HG03139 (cell line): ENCODE measurements around the gene RFXAP.

ENCODE experiments used
- ATAC-seq: cut with Tn5 transposase; IDR thresholded peaks from one replicate; pipeline ENCODE4 v1.9.1; 2021; ENCODE audit not compliant: unreplicated experiment

The RFXAP gene

GRCh38 chr13:36865265-36865664 is 46.2 kb downstream of the RFXAP start:
- no peak for ATAC-seq

- no peak for ATAC-seq
These were observed 47.2 kb downstream of the RFXAP start for GRCh38 chr13:36866232-36866631.

- ATAC-seq = no peak
These were observed 51.1 kb downstream of the RFXAP start for GRCh38 chr13:36870050-36870692.

- no peak for ATAC-seq
These were observed 53.6 kb downstream of the RFXAP start for GRCh38 chr13:36872621-36873020.

GRCh38 chr13:36875431-36875830 is 56.4 kb downstream of the RFXAP start:
- no peak for ATAC-seq

- no peak for ATAC-seq
These were observed 56.9 kb downstream of the RFXAP start for GRCh38 chr13:36875961-36876360.
